Activated B cell treated with CpG ODN at 0.5 μM for 24 hours (primary cell): Measurements from ENCODE around the gene EHBP1. TPM values are rescaled to one million over a fixed set of nuclear protein-coding genes. Genes with fewer than 3 reads are reported as not detected.

Experiments used
- ATAC-seq: fragments of 200-7000 bp; cut with Tn5 transposase; one replicate; pipeline ENCODE4 v1.10.0; 2021; ENCODE audit warnings: low read depth, mild to moderate bottlenecking, moderate library complexity
- CTCF ChIA-PET: fragments of 350-600 bp; sonication (Branson Sonifier 250); formaldehyde crosslinking; loops from one replicate; lab custom pipeline; 2021; ENCODE audit warnings: antibody characterized with exemption; lab: Charles Lee
- POLR2A ChIA-PET: fragments of 350-600 bp; sonication (Branson Sonifier 250); formaldehyde crosslinking; loops from one replicate; lab custom pipeline; 2021; ENCODE audit warnings: antibody characterized with exemption; lab: Charles Lee
- DNase-seq: peaks from one replicate; pipeline ENCODE4 v3.0.0; 2022
- H3K27ac Mint-ChIP-seq: one replicate; pipeline ENCODE4 v1.8.0; 2020; ENCODE audit warnings: mixed read lengths
- H3K27me3 Mint-ChIP-seq: one replicate; pipeline ENCODE4 v1.8.0; 2021; ENCODE audit warnings: mixed read lengths
- H3K36me3 Mint-ChIP-seq: one replicate; pipeline ENCODE4 v1.8.0; 2021; ENCODE audit warnings: low read depth, mixed read lengths
- H3K4me1 Mint-ChIP-seq: one replicate; pipeline ENCODE4 v1.8.0; 2021; ENCODE audit warnings: mixed read lengths
- H3K4me3 Mint-ChIP-seq: one replicate; pipeline ENCODE4 v1.8.0; 2020; ENCODE audit warnings: mild to moderate bottlenecking, mixed read lengths
- H3K9me3 Mint-ChIP-seq: one replicate; pipeline ENCODE4 v1.8.0; 2020; ENCODE audit warnings: mixed read lengths
- intact Hi-C: fragments of 100-400 bp; cut with micrococcal nuclease; formaldehyde crosslinking; loops from one replicate; pipeline ENCODE4 v1.15.1; 2024
- total RNA-seq: library from RNA; stranded (reverse); gene quantifications from 2 replicates; pipeline ENCODE4 v1.2.3, GENCODE V29; 2022
- TF ChIP-seq, protein P1 (sequence below): fragments of 200-600 bp; IDR thresholded peaks from one replicate; pipeline ENCODE4 v1.8.0; 2022; ENCODE audit warnings: antibody characterized with exemption, mild to moderate bottlenecking

Gene EHBP1
- total RNA-seq, 1 donor from 2014 or later = 24.0 TPM

DNA sequence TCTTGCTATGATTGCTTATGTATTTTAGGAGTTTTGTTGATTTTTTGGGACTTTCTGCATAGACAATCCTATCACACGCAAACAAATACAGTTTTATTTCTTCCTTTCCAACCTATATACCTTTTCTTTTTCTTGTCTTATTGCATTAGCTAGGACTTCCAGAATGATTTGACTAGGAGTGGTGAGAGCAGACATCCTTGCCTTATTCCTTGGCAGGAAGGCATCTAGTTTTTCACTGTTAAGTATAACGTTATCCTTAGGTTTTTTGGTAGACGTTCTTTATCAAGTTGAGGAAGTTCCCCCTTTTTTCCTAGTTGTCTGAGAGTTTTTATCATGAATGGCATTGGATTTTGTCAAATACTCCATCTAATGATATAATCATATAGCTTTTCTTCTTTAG is 25.8 kb downstream of the EHBP1 start:
- no peak overlapping the region for H3K27ac Mint-ChIP-seq
- ATAC-seq = no peak
- intact Hi-C loops = no loop called here
- no peak for DNase-seq
- POLR2A ChIA-PET = no interaction called here
- CTCF ChIA-PET = no interaction called here
- H3K9me3 Mint-ChIP-seq = peaks cover 7% of the 10 kb centered on the region
- peaks cover 12% of the 10 kb centered on the region for H3K36me3 Mint-ChIP-seq
- H3K4me3 Mint-ChIP-seq = no peak overlapping the region
- TF ChIP-seq, protein P1, sequence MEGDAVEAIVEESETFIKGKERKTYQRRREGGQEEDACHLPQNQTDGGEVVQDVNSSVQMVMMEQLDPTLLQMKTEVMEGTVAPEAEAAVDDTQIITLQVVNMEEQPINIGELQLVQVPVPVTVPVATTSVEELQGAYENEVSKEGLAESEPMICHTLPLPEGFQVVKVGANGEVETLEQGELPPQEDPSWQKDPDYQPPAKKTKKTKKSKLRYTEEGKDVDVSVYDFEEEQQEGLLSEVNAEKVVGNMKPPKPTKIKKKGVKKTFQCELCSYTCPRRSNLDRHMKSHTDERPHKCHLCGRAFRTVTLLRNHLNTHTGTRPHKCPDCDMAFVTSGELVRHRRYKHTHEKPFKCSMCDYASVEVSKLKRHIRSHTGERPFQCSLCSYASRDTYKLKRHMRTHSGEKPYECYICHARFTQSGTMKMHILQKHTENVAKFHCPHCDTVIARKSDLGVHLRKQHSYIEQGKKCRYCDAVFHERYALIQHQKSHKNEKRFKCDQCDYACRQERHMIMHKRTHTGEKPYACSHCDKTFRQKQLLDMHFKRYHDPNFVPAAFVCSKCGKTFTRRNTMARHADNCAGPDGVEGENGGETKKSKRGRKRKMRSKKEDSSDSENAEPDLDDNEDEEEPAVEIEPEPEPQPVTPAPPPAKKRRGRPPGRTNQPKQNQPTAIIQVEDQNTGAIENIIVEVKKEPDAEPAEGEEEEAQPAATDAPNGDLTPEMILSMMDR = no peak
- no peaks in the 10 kb centered on the region for H3K27me3 Mint-ChIP-seq
- H3K4me1 Mint-ChIP-seq = peaks cover 17% of the 10 kb centered on the region

DNA sequence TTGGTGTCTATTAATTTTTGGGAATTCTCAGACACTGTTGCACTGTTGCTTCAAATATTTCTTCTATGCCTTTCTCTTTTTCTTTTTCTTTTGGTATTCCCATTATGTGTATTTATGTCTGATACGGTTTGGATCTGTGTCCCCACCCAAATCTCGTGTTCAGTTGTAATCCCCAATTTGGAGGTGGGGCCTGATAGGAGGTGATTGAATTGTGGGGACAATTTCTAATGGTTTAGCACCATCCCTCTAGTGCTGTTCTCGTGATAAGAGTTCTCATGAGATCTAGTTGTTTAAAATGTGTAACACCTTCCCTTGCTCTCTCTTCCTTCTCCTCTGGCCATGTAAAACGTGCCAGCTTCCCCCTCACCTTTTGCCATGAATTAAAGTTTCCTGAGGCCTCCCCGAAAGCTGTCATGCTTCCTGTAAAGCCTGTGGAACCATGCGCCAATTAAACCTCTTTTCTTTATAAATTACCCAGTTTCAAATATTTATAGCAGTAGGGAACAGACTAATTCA is 26.8 kb downstream of the EHBP1 start:
- no peak for DNase-seq
- peaks cover 7% of the 10 kb centered on the region for H3K9me3 Mint-ChIP-seq
- TF ChIP-seq, protein P1 = no peak
- no peak overlapping the region for H3K27ac Mint-ChIP-seq
- intact Hi-C loops = no loop called here
- H3K27me3 Mint-ChIP-seq = no peaks in the 10 kb centered on the region
- ChIA-PET CTCF (no interaction called here), POLR2A (no interaction called here)
- peaks cover 18% of the 10 kb centered on the region for H3K4me1 Mint-ChIP-seq
- ATAC-seq = no peak
- H3K36me3 Mint-ChIP-seq = peaks cover 12% of the 10 kb centered on the region
- no peak overlapping the region for H3K4me3 Mint-ChIP-seq

DNA sequence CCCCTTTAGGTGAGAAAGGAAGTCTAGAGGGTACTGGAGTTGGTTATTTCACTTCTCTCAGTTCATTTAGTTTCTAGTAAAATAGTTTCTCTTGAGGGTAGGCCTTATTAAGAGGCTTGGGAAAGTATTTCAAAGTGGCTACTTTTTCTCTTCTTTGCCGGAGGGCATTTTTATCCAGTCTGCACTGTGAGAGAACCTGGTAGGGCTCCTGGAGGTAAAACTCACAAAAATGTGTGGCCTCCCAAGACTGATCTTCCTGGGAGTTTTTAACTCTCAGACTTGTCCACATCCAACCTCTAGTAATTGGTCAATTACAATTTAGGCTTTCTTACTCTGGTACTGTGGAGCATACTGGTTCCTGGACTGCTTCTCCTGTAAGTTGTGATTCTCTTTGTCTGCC is 28.0 kb downstream of the EHBP1 start:
- no peak overlapping the region for H3K27ac Mint-ChIP-seq
- H3K36me3 Mint-ChIP-seq = peaks cover 10% of the 10 kb centered on the region
- ATAC-seq (no peak), DNase-seq (no peak)
- peaks cover 7% of the 10 kb centered on the region for H3K9me3 Mint-ChIP-seq
- no peaks in the 10 kb centered on the region for H3K27me3 Mint-ChIP-seq
- ChIA-PET CTCF (no interaction called here), POLR2A (no interaction called here)
- TF ChIP-seq, protein P1 = no peak
- H3K4me1 Mint-ChIP-seq = peaks cover 13% of the 10 kb centered on the region
- H3K4me3 Mint-ChIP-seq = no peak overlapping the region
- intact Hi-C loops = no loop called here

DNA sequence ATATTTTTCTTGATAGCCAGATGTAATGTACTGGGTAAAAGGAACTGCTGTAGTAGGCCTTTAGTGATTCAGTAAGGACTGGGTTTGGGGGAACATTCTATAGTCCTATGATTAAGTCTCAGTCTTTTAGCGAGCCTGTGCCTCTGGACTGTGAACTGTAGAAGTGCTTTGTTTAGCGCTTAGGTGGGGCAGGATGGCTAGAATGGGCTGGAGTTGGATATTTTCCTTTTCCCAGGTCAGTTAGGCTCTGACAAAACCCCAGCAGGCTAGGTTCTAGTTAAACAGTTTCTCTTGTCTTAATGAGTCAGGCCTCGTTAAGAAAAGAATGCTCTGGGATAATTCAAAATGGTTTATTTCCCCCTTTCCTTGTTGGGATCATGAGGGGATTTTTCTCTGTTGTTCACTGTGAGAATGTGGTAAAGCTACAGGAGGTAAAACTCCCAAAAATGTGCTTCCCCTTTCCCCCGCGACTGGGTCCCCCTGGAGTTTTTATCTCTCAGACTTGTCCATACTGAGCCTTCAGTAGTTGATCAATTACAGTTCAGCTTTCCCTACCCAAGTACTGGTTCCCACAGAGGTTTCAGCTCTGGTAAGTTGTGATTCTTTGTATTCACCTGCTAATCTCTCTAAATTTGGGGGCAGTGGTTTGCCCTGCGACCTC is 31.5 kb downstream of the EHBP1 start:
- Mint-ChIP-seq H3K4me1 (peaks cover 29% of the 10 kb centered on the region), H3K36me3 (peaks cover 4% of the 10 kb centered on the region), H3K9me3 (peaks cover 3% of the 10 kb centered on the region), H3K27ac (no peak overlapping the region), H3K27me3 (no peaks in the 10 kb centered on the region), H3K4me3 (no peak overlapping the region)
- ChIA-PET CTCF (no interaction called here), POLR2A (no interaction called here)
- TF ChIP-seq, protein P1 = no peak
- no peak for DNase-seq
- intact Hi-C loops = no loop called here
- ATAC-seq = no peak

DNA sequence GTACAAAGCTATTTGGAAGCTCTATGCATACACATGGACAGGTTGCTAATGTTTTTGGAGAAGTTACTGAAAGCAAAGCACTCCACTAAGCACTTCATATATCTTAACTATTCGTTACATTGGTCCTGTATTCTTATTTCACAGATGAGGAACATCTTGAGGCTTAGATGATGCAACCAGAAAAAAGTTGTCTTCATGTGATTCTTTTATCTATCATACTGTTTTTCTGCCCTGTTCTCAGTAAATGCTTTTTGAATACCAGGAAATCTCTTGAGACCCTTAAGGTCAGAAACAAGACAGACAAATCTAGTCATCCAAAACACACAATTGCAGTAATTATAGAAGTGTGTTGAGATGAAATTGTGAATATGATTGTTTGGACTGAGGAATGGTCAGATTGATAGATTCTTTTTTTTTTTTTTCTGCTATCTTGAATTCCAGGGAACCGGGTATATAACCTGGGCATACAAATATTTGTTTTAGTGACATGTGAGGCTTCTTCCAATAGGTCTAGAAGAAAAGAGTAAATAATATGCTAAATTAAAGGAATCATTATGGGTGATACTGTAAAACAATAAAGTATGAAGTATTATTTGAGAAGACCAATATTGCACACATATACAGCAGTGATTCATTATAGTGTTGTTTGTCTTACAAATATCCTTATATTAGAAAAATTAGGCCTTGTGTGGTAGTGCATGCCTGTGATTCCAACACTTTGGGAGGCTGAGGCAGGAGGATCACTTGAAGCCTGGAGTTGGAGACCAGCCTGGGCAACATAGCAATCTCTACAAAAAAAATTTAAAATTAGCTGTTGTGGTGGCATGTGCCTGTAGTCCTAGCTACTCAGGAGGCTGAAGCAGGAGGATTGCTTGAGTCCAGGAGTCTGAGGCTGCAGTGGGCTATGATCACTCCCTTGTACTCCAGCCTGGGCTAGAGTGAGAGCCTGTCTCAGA is 33.7 kb downstream of the EHBP1 start:
- no peaks in the 10 kb centered on the region for H3K9me3 Mint-ChIP-seq
- CTCF ChIA-PET = no interaction called here
- intact Hi-C loops = no loop called here
- H3K4me1 Mint-ChIP-seq = peaks cover 24% of the 10 kb centered on the region
- no peak overlapping the region for H3K27ac Mint-ChIP-seq
- DNase-seq = no peak
- H3K4me3 Mint-ChIP-seq = no peak overlapping the region
- ATAC-seq = no peak
- no peaks in the 10 kb centered on the region for H3K27me3 Mint-ChIP-seq
- TF ChIP-seq, protein P1 = no peak
- POLR2A ChIA-PET = no interaction called here
- H3K36me3 Mint-ChIP-seq = no peaks in the 10 kb centered on the region
